K562 (cell line): Measurements from ENCODE around the gene ZNF552. TPM values are rescaled to one million over a fixed set of nuclear protein-coding genes. Genes with fewer than 3 reads are reported as not detected.

Source experiments
- ATAC-seq: fragments of 200-7000 bp; cut with Tn5 transposase; 3 replicates; pipeline ENCODE4 v1.9.1; 2020; ENCODE audit warnings: moderate library complexity
- BruUV-seq: library from RNA; stranded (reverse); fragments of 400-500 nt; replicated peaks from 2 replicates; lab custom pipeline; 2021; lab: Mats Ljungman, UMichigan
- CTCF ChIA-PET: fragments of 300-600 bp; formaldehyde crosslinking; extraction: SDS; loops from one replicate; lab custom pipeline; 2021; ENCODE audit warnings: low intra/inter-chr PET ratio; lab: Yijun Ruan, JAX
- POLR2A ChIA-PET: fragments of 300-600, 350-650 bp; sonication (Branson Sonifier 250); formaldehyde crosslinking; extraction: SDS; loops from one replicate; lab custom pipeline; 2021; ENCODE audit warnings: antibody characterized with exemption, inconsistent platforms; lab: Yijun Ruan, JAX
- DNase-seq, 4 experiments: peaks; one replicate each; pipeline versions ENCODE4 v3.0.0 to v3.0.0-alpha.2; 2011 to 2018; ENCODE audit warnings: low spot score in 3 of 4, mixed read lengths in 3 of 4; ENCODE audit errors: extremely low read depth in 1 of 4
- FAIRE-seq: peaks from 2 replicates; lab custom pipeline; 2011; peaks lifted over from hg19 to GRCh38; lab: Jason Lieb, UNC
- H2AFZ ChIP-seq: 2 replicates; pipeline ENCODE4 v1.6.0; 2011; ENCODE audit warnings: low read depth, low read length, control low read depth, inconsistent platforms
- H3K27ac ChIP-seq: fragments of 200-600 bp; 3 replicates; pipeline ENCODE4 v1.8.0; 2011; ENCODE audit warnings: low read depth, mild to moderate bottlenecking, control low read depth, inconsistent platforms, low read length, moderate library complexity, mixed read lengths; ENCODE audit errors: extremely low read depth
- H3K27me3 ChIP-seq, 2 experiments: fragments of 300-600 bp in 1 of 2; 2 replicates in 1 of 2; 3 replicates in 1 of 2; pipeline versions ENCODE4 v1.6.0 to v1.8.0; 2011; ENCODE audit warnings: inconsistent platforms in 2 of 2, low read length in 2 of 2, mild to moderate bottlenecking in 1 of 2, mixed read lengths in 1 of 2, moderate library complexity in 1 of 2; ENCODE audit not compliant: control insufficient read depth in 2 of 2, insufficient read depth in 2 of 2
- H3K36me3 ChIP-seq: fragments of 300-600 bp; 3 replicates; pipeline ENCODE4 v1.8.0; 2011; ENCODE audit warnings: mild to moderate bottlenecking, low read length, inconsistent platforms; ENCODE audit not compliant: control insufficient read depth, insufficient read depth
- H3K4me1 ChIP-seq, 2 experiments: fragments of 200-600 bp in 1 of 2; replicated peaks in 1 of 2; 2 replicates in 1 of 2; 3 replicates in 1 of 2; pipeline versions ENCODE4 v1.5.1 to v1.8.0; 2011; ENCODE audit warnings: inconsistent platforms in 2 of 2, low read length in 2 of 2, mild to moderate bottlenecking in 1 of 2, mixed read lengths in 1 of 2, moderate library complexity in 1 of 2; ENCODE audit not compliant: control insufficient read depth in 2 of 2, insufficient read depth in 2 of 2
- H3K4me2 ChIP-seq: 2 replicates; pipeline ENCODE4 v1.6.1; 2011; ENCODE audit warnings: low read length, control low read depth, inconsistent platforms, mixed read lengths; ENCODE audit not compliant: insufficient read depth
- H3K4me3 ChIP-seq: fragments of 200-600 bp; sonication (generic), shearing (Covaris generic); 2 replicates; pipeline ENCODE4 v1.5.1; 2016; ENCODE audit warnings: control low read depth, inconsistent platforms
- H3K79me2 ChIP-seq: fragments of 200-600 bp; 3 replicates; pipeline ENCODE4 v1.8.0; 2011; ENCODE audit warnings: low read length, inconsistent platforms; ENCODE audit not compliant: control insufficient read depth, insufficient read depth
- H3K9ac ChIP-seq, 2 experiments: 2 replicates each; pipeline versions ENCODE4 v1.6.0 to v1.6.1; 2011; ENCODE audit warnings: low read depth in 2 of 2, low read length in 2 of 2, control low read depth in 1 of 2, inconsistent platforms in 1 of 2, mild to moderate bottlenecking in 1 of 2, mixed read lengths in 1 of 2; ENCODE audit not compliant: insufficient read depth in 1 of 2
- H3K9me1 ChIP-seq: one replicate; pipeline ENCODE4 v1.6.0; 2011; ENCODE audit warnings: inconsistent platforms, mild to moderate bottlenecking, low read length, moderate library complexity; ENCODE audit not compliant: control insufficient read depth, insufficient read depth
- H3K9me3 ChIP-seq: replicated peaks from 2 replicates; pipeline ENCODE4 v1.5.1; 2011; ENCODE audit warnings: low read depth, low read length, inconsistent platforms; ENCODE audit not compliant: control insufficient read depth, insufficient read depth
- H4K20me1 ChIP-seq: replicated peaks from 2 replicates; pipeline ENCODE4 v1.6.1; 2011; ENCODE audit warnings: low read length, inconsistent platforms, mixed read lengths; ENCODE audit not compliant: control insufficient read depth, insufficient read depth
- E2F4 ChIP-seq: sonication (generic); formaldehyde crosslinking; IDR thresholded peaks from 2 replicates; pipeline ENCODE4 v1.8.0; 2022; ENCODE audit warnings: mild to moderate bottlenecking, low read depth, missing genetic modification reagents
- ETV6 ChIP-seq, 3 experiments: fragments of 150-350 bp in 1 of 3; sonication (generic) in 1 of 3; formaldehyde crosslinking in 1 of 3; IDR thresholded peaks; 2 replicates each; pipeline versions ENCODE4 v1.6.1 to v1.8.0; 2014 to 2022; ENCODE audit warnings: borderline replicate concordance in 2 of 3, low read depth in 2 of 3, antibody characterized with exemption in 1 of 3, low read length in 1 of 3, mild to moderate bottlenecking in 1 of 3, missing genetic modification reagents in 1 of 3
- FOXA1 ChIP-seq: fragments of 450-650 bp; IDR thresholded peaks from 2 replicates; pipeline ENCODE4 v1.6.1; 2016; ENCODE audit warnings: mild to moderate bottlenecking, borderline replicate concordance
- FOXJ3 ChIP-seq: sonication (generic); formaldehyde crosslinking; IDR thresholded peaks from 2 replicates; pipeline ENCODE4 v1.4.0; 2020; ENCODE audit warnings: mild to moderate bottlenecking, missing genetic modification reagents
- FOXK2 ChIP-seq, 2 experiments: fragments of 450-650 bp; IDR thresholded peaks in 1 of 2; conservative IDR thresholded peaks in 1 of 2; 2 replicates each; pipeline ENCODE4 v1.6.1; 2016; ENCODE audit warnings: low read depth in 2 of 2, mild to moderate bottlenecking in 1 of 2
- HDAC1 ChIP-seq, 2 experiments: fragments of 450-650 bp; IDR thresholded peaks; 2 replicates each; pipeline ENCODE4 v1.6.1; 2016 to 2017; ENCODE audit warnings: inconsistent platforms in 1 of 2, mild to moderate bottlenecking in 1 of 2, moderate library complexity in 1 of 2
- HMGN3 ChIP-seq: IDR thresholded peaks from 2 replicates; pipeline ENCODE4 v1.6.1; 2011; ENCODE audit warnings: borderline replicate concordance, low read depth, mild to moderate bottlenecking, mixed read lengths, low read length; ENCODE audit not compliant: insufficient read length; ENCODE audit errors: extremely low read depth
- NFIX ChIP-seq: fragments of 250-450 bp; sonication (Bioruptor Pico); IDR thresholded peaks from 2 replicates; pipeline ENCODE4 v1.4.0; 2020; ENCODE audit warnings: low read depth, mild to moderate bottlenecking, moderate library complexity
- PHTF2 ChIP-seq: fragments of 250-450 bp; sonication (Bioruptor Pico); IDR thresholded peaks from 2 replicates; pipeline ENCODE4 v1.5.0; 2021; ENCODE audit warnings: mild to moderate bottlenecking
- POLR2G ChIP-seq: fragments of 200-400 bp; formaldehyde crosslinking; IDR thresholded peaks from 2 replicates; pipeline ENCODE4 v1.6.1; 2017; ENCODE audit warnings: low read depth, mild to moderate bottlenecking, antibody characterized with exemption, low read length, moderate library complexity
- RBM22 ChIP-seq: fragments of 200-400 bp; formaldehyde crosslinking; IDR thresholded peaks from 2 replicates; pipeline ENCODE4 v1.6.1; 2018; ENCODE audit warnings: low read length, low read depth; ENCODE audit not compliant: poor library complexity, severe bottlenecking
- SMARCA5 ChIP-seq: fragments of 450-650 bp; IDR thresholded peaks from 2 replicates; pipeline ENCODE4 v1.6.1; 2016
- TCF3 ChIP-seq: sonication (generic); formaldehyde crosslinking; IDR thresholded peaks from 2 replicates; pipeline ENCODE4 v1.4.0; 2020; ENCODE audit warnings: mild to moderate bottlenecking, missing genetic modification reagents
- TRIM24 ChIP-seq, 2 experiments: fragments of 450-650 bp; IDR thresholded peaks; 2 replicates each; pipeline ENCODE4 v1.6.1; 2016
- WHSC1 ChIP-seq: IDR thresholded peaks from one replicate; pipeline ENCODE4 v1.6.1; 2012; ENCODE audit warnings: low read length, control low read depth, inconsistent platforms
- ZC3H8 ChIP-seq: fragments of 450-650 bp; IDR thresholded peaks from 2 replicates; pipeline ENCODE4 v1.6.1; 2017
- ZNF644 ChIP-seq: fragments of 200-800 bp; sonication (Bioruptor generic); IDR thresholded peaks from 2 replicates; pipeline ENCODE4 v1.6.1; 2016; ENCODE audit warnings: low read depth, missing genetic modification characterization, missing compliant biosample characterization
- WGBS: fragments of 100-300 bp; shearing (Covaris generic); methylation state at CpG from one replicate; pipeline ENCODE4 v1.1.6; 2016; ENCODE audit warnings: low coverage, mixed read lengths; ENCODE audit not compliant: insufficient coverage; ENCODE audit errors: missing lambda C conversion rate; 5-methylcytosine and 5-hydroxymethylcytosine counted together
- in situ Hi-C: fragments of 300-500 bp; cut with MboI; formaldehyde crosslinking; loops from 4 replicates; pipeline ENCODE4 v1.15.0; 2018; ENCODE audit warnings: inconsistent platforms, mixed read lengths
- intact Hi-C: fragments of 100-400 bp; cut with micrococcal nuclease; formaldehyde crosslinking; loops from 2 replicates; pipeline ENCODE4 v1.14.2; 2022
- polyA plus RNA-seq, 8 experiments: library from polyadenylated mRNA; depleted of rRNA in 4 of 8; stranded (reverse) in 5 of 8; unstranded in 3 of 8; fragments of >200 nt; fragmentation: Nextera tagmentation in 2 of 8; fragmentation: Illumina TruSeq in 1 of 8; extraction: Ambion mirVana in 2 of 8; extraction: Trizol in 1 of 8; gene quantifications; 2 replicates each; pipeline versions ENCODE4 v1.2.1 to v1.2.3, GENCODE V29; 2011 to 2014; ENCODE audit warnings: inconsistent platforms in 1 of 8, missing spikeins in 1 of 8
- total RNA-seq, 7 experiments: library from RNA; depleted of rRNA in 6 of 7; stranded (reverse); fragments of >200 nt in 6 of 7; fragmentation: Illumina TruSeq in 2 of 7; extraction: Trizol in 2 of 7; gene quantifications; 2 replicates each; pipeline versions ENCODE4 v1.2.1 to v1.2.3, GENCODE V29; 2011 to 2021; ENCODE audit warnings: low replicate concordance in 1 of 7
- TF ChIP-seq, protein P1 (sequence below): fragments of 450-650 bp; formaldehyde crosslinking; IDR thresholded peaks from 2 replicates; pipeline ENCODE4 v1.4.0; 2020; ENCODE audit warnings: mild to moderate bottlenecking, moderate library complexity
- TF ChIP-seq, protein P2 (sequence below): sonication (generic); formaldehyde crosslinking; IDR thresholded peaks from 2 replicates; pipeline ENCODE4 v1.8.1; 2023; ENCODE audit warnings: mild to moderate bottlenecking, missing genetic modification reagents

Gene ZNF552
- total and polyA plus RNA-seq, 9 of the 15 experiments (the other 6 are each of a cell fraction or from before 2014, with no cell fraction given), result 4.4 to 12.4 (median 8.5) TPM

- BruUV-seq, result no TSS peak
- Histone ChIP-seq H3K4me1 (no peaks in the 10 kb centered on the region), H3K4me2 (no peak overlapping the region), H3K9me1 (no peaks in the 10 kb centered on the region), H3K27me3 (no peaks in the 10 kb centered on the region), H2AFZ (no peak overlapping the region), H3K9me3 (peaks cover 3% of the 10 kb centered on the region), H4K20me1 (no peaks in the 10 kb centered on the region), H3K36me3 (peaks cover 19% of the 10 kb centered on the region; the same call in 2 of the 3 replicates), H3K9ac (no peak overlapping the region), H3K27ac (no peak overlapping the region), H3K4me3 (no peak overlapping the region), H3K79me2 (peaks cover 5% of the 10 kb centered on the region; the same call in 1 of the 3 replicates)
- WGBS, result 97% methylated on average over 27 of the region's 38 CpGs
- in situ Hi-C loops, result no loop called here
- no peak for FAIRE-seq
- intact Hi-C loops, result no loop called here
- no peak for DNase-seq
- ChIA-PET CTCF (no interaction called here), POLR2A (interaction anchor here (1.3 kb wide), 1 partner anchor 14 kb away, joined by 3 read pairs; no protein-coding TSS in a partner anchor)
- no peak for ATAC-seq
- no peak for TF ChIP-seq FOXK2 (conservative IDR thresholded peaks at IDR 0.05 in 1 of 2, IDR thresholded peaks at IDR 0.05 in 1 of 2; ENCODE audit: low read depth in 2 of 2)
- no peak for TF ChIP-seq PHTF2
- no peak for TF ChIP-seq TCF3 (CRISPR knock-in tag)
- TF ChIP-seq POLR2G, result peak; percentile 63
- TF ChIP-seq, protein P1, sequence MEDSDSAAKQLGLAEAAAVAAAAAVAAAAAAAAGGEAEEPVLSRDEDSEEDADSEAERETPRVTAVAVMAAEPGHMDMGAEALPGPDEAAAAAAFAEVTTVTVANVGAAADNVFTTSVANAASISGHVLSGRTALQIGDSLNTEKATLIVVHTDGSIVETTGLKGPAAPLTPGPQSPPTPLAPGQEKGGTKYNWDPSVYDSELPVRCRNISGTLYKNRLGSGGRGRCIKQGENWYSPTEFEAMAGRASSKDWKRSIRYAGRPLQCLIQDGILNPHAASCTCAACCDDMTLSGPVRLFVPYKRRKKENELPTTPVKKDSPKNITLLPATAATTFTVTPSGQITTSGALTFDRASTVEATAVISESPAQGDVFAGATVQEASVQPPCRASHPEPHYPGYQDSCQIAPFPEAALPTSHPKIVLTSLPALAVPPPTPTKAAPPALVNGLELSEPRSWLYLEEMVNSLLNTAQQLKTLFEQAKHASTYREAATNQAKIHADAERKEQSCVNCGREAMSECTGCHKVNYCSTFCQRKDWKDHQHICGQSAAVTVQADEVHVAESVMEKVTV (CRISPR knock-in tag), result no peak
- no peak for TF ChIP-seq FOXA1
- TF ChIP-seq NFIX (CRISPR knock-in tag), result no peak
- no peak for TF ChIP-seq TRIM24 (IDR thresholded peaks at IDR 0.05)
- no peak for TF ChIP-seq ZNF644 (tag)
- no peak for TF ChIP-seq WHSC1
- no peak for TF ChIP-seq ETV6 (IDR thresholded peaks at IDR 0.05; ENCODE audit: borderline replicate concordance in 1 of 2, low read depth in 2 of 2, low read length in 1 of 2)
- no peak for TF ChIP-seq ETV6 (CRISPR knock-in tag; IDR thresholded peaks at IDR 0.05; ENCODE audit: borderline replicate concordance)
- no peak for TF ChIP-seq ZC3H8
- TF ChIP-seq HMGN3, result no peak
- TF ChIP-seq SMARCA5, result no peak
- TF ChIP-seq, protein P2, sequence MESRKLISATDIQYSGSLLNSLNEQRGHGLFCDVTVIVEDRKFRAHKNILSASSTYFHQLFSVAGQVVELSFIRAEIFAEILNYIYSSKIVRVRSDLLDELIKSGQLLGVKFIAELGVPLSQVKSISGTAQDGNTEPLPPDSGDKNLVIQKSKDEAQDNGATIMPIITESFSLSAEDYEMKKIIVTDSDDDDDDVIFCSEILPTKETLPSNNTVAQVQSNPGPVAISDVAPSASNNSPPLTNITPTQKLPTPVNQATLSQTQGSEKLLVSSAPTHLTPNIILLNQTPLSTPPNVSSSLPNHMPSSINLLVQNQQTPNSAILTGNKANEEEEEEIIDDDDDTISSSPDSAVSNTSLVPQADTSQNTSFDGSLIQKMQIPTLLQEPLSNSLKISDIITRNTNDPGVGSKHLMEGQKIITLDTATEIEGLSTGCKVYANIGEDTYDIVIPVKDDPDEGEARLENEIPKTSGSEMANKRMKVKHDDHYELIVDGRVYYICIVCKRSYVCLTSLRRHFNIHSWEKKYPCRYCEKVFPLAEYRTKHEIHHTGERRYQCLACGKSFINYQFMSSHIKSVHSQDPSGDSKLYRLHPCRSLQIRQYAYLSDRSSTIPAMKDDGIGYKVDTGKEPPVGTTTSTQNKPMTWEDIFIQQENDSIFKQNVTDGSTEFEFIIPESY (CRISPR knock-in tag), result 0 out of 2 replicates have a peak, but pooled peaks have one; percentile 65
- TF ChIP-seq HDAC1 (IDR thresholded peaks at IDR 0.05), result no peak
- no peak for TF ChIP-seq FOXJ3 (CRISPR knock-in tag)
- peak; percentile 74 for TF ChIP-seq RBM22
- no peak for TF ChIP-seq E2F4 (CRISPR knock-in tag)
Observed at GRCh38 chr19:57786286-57786685, 28.4 kb downstream of the ZNF552 start.
